KMS-11 (cell line): ENCODE data around the gene FKBP7.

Experiments
- H2AFZ ChIP-seq: fragments of 200-600 bp; sonication (generic); 2 replicates; pipeline ENCODE4 v1.6.1; 2016; ENCODE audit warnings: antibody characterized with exemption, mixed run types, low read depth
- H3K27ac ChIP-seq: fragments of 200-600 bp; sonication (generic); 2 replicates; pipeline ENCODE4 v1.6.1; 2016; ENCODE audit warnings: mild to moderate bottlenecking, mixed run types
- H3K27me3 ChIP-seq: fragments of 200-600 bp; sonication (generic); 2 replicates; pipeline ENCODE4 v1.6.1; 2017; ENCODE audit warnings: mild to moderate bottlenecking, low read depth, mixed run types, moderate library complexity; ENCODE audit not compliant: insufficient read depth
- H3K36me3 ChIP-seq: fragments of 200-600 bp; sonication (generic); 2 replicates; pipeline ENCODE4 v1.6.1; 2017; ENCODE audit warnings: mild to moderate bottlenecking, mixed run types; ENCODE audit not compliant: insufficient read depth
- H3K4me1 ChIP-seq: fragments of 200-600 bp; sonication (generic); 2 replicates; pipeline ENCODE4 v1.6.1; 2016; ENCODE audit warnings: mild to moderate bottlenecking, low read depth, mixed run types; ENCODE audit not compliant: poor library complexity, severe bottlenecking
- H3K4me2 ChIP-seq: fragments of 200-600 bp; sonication (generic); 2 replicates; pipeline ENCODE4 v1.7.0; 2016; ENCODE audit warnings: mild to moderate bottlenecking, mixed run types
- H3K4me3 ChIP-seq: fragments of 200-600 bp; sonication (generic); IDR thresholded peaks from 2 replicates; pipeline ENCODE4 v1.6.1; 2017; ENCODE audit warnings: low read depth, low read length, mixed read lengths; ENCODE audit not compliant: insufficient read depth
- H3K79me2 ChIP-seq: fragments of 200-600 bp; sonication (generic); 2 replicates; pipeline ENCODE4 v1.6.1; 2016; ENCODE audit warnings: low read depth, mixed run types; ENCODE audit not compliant: insufficient read depth
- H3K9ac ChIP-seq: fragments of 200-600 bp; sonication (generic); 2 replicates; pipeline ENCODE4 v1.6.1; 2016; ENCODE audit warnings: mild to moderate bottlenecking, mixed run types
- H4K20me1 ChIP-seq: fragments of 200-600 bp; sonication (generic); 2 replicates; pipeline ENCODE4 v1.6.1; 2016; ENCODE audit warnings: mild to moderate bottlenecking, mixed run types; ENCODE audit not compliant: insufficient read depth
- TF ChIP-seq, protein P1 (sequence below): fragments of 200-600 bp; sonication (generic); conservative IDR thresholded peaks from 2 replicates; pipeline ENCODE4 v1.6.1; 2017; ENCODE audit warnings: low read depth, mild to moderate bottlenecking, antibody characterized with exemption, low read length, moderate library complexity, mixed read lengths

The FKBP7 gene

GRCh38 chr2:178523596-178524134, 45.3 kb upstream of the FKBP7 start:
- Histone ChIP-seq H3K36me3 (no peaks in the 10 kb centered on the region), H3K27ac (no peak overlapping the region), H2AFZ (no peak overlapping the region), H3K4me1 (no peaks in the 10 kb centered on the region), H3K27me3 (no peaks in the 10 kb centered on the region), H4K20me1 (no peaks in the 10 kb centered on the region), H3K9ac (no peak overlapping the region), H3K79me2 (no peaks in the 10 kb centered on the region), H3K4me2 (no peak overlapping the region), H3K4me3 (no peak overlapping the region)
- TF ChIP-seq, protein P1, sequence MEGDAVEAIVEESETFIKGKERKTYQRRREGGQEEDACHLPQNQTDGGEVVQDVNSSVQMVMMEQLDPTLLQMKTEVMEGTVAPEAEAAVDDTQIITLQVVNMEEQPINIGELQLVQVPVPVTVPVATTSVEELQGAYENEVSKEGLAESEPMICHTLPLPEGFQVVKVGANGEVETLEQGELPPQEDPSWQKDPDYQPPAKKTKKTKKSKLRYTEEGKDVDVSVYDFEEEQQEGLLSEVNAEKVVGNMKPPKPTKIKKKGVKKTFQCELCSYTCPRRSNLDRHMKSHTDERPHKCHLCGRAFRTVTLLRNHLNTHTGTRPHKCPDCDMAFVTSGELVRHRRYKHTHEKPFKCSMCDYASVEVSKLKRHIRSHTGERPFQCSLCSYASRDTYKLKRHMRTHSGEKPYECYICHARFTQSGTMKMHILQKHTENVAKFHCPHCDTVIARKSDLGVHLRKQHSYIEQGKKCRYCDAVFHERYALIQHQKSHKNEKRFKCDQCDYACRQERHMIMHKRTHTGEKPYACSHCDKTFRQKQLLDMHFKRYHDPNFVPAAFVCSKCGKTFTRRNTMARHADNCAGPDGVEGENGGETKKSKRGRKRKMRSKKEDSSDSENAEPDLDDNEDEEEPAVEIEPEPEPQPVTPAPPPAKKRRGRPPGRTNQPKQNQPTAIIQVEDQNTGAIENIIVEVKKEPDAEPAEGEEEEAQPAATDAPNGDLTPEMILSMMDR = no peak

DNA sequence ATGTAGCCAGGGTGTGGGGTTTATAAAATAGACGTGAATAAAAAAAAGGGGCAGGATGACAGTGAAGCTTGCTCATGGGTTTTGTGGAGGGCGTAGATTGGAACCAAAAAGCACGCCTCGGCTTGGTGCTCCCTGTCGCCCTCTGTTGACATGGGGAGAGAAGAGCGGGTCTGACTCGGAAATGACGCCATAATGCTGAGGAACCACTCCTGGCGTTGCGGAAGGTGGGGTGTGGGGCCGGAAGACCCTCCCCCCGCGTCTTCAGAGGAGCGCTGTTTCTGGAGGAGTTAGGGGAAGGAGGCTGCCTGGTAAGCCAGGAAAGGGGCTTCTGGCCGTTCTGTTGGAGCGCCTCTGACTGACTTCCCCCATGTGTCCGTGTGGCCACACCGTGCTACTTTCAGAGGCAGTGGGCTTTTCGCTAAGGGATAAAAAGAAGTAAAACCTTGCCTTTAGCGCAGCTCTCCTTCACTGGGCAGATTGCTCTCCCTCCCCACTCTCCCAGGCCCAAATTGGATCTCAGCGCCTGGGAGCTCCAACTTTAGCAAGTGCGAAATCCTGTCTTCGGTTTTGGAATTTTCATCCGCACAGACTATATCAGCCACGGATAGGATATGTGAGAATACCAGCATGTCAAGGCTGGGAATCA, 44.7 kb upstream of the FKBP7 start:
- no peak overlapping the region for H3K4me2 ChIP-seq
- H3K4me3 ChIP-seq = no peak overlapping the region
- H3K9ac ChIP-seq = no peak overlapping the region
- H3K79me2 ChIP-seq = no peaks in the 10 kb centered on the region
- peaks cover under 1% of the 10 kb centered on the region for H3K4me1 ChIP-seq
- no peaks in the 10 kb centered on the region for H4K20me1 ChIP-seq
- H3K36me3 ChIP-seq = no peaks in the 10 kb centered on the region
- TF ChIP-seq, protein P1 = peak; percentile 41
- no peak overlapping the region for H3K27ac ChIP-seq
- no peak overlapping the region for H2AFZ ChIP-seq
- H3K27me3 ChIP-seq = no peaks in the 10 kb centered on the region

GRCh38 chr2:178521304-178522150, 43.1 kb upstream of the FKBP7 start:
- no peaks in the 10 kb centered on the region for H3K36me3 ChIP-seq
- no peak overlapping the region for H3K9ac ChIP-seq
- no peak overlapping the region for H2AFZ ChIP-seq
- no peaks in the 10 kb centered on the region for H3K27me3 ChIP-seq
- H4K20me1 ChIP-seq = no peaks in the 10 kb centered on the region
- H3K79me2 ChIP-seq = no peaks in the 10 kb centered on the region
- no peak overlapping the region for H3K4me3 ChIP-seq
- H3K4me2 ChIP-seq = no peak overlapping the region
- no peak overlapping the region for H3K27ac ChIP-seq
- peaks cover 13% of the 10 kb centered on the region for H3K4me1 ChIP-seq
- TF ChIP-seq, protein P1 = no peak

DNA sequence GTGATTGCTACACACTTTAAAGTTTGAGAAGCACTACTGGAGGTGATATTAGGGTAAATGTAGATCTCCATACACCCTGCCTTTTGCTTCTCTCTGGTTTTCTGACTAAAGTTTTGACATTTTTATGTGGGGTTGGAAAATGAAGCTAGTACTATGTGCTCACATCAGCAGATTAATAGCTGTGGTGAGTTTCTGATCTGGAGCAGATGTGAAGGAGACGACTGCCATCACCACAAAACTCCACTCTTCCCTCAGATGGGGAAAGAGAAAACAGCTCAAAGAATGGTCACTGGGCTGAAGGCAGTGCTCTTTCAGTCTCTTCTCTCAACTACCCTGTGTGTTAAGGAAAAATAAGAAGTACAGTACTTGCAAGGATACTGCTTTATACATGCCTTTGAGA, 39.1 kb upstream of the FKBP7 start:
- Histone ChIP-seq H3K4me1 (peaks cover 39% of the 10 kb centered on the region), H4K20me1 (no peaks in the 10 kb centered on the region), H3K79me2 (no peaks in the 10 kb centered on the region), H3K36me3 (no peaks in the 10 kb centered on the region), H2AFZ (no peak overlapping the region), H3K9ac (no peak overlapping the region), H3K4me2 (peak overlapping the region; percentile 3; the same call in 1 of the 2 replicates), H3K4me3 (no peak overlapping the region), H3K27me3 (no peaks in the 10 kb centered on the region), H3K27ac (no peak overlapping the region)
- TF ChIP-seq, protein P1 = no peak
